CD14-positive monocyte (primary cell): ENCODE results near the gene BRPF1. TPM values are rescaled to one million over a fixed set of nuclear protein-coding genes. Genes with fewer than 3 reads are reported as not detected.

Experiments used
- DNase-seq, 3 donors: peaks; one replicate each; pipeline ENCODE4 v3.0.0-alpha.2; 2011 to 2022
- H2AFZ ChIP-seq: 2 replicates; pipeline ENCODE4 v1.6.0; 2012; ENCODE audit warnings: mild to moderate bottlenecking, low read depth, low read length, inconsistent platforms; ENCODE audit not compliant: insufficient read depth, poor library complexity, severe bottlenecking
- H3K27ac ChIP-seq, 2 donors: 1 replicate in 1 of 2; 2 replicates in 1 of 2; pipeline ENCODE4 v1.5.1; 2012 to 2013; ENCODE audit warnings: low read length in 2 of 2, control low read depth in 1 of 2, inconsistent platforms in 1 of 2, low read depth in 1 of 2, mild to moderate bottlenecking in 1 of 2
- H3K27me3 ChIP-seq, 2 donors: one replicate each; pipeline versions ENCODE4 v1.6.0 to v1.6.1; 2011 to 2013; ENCODE audit warnings: low read length in 2 of 2; ENCODE audit not compliant: control insufficient read depth in 2 of 2, insufficient read depth in 2 of 2
- H3K36me3 ChIP-seq, 2 donors: replicated peaks in 1 of 2; 1 replicate in 1 of 2; 2 replicates in 1 of 2; pipeline versions ENCODE4 v1.5.1 to v1.6.1; 2012 to 2013; ENCODE audit warnings: low read length in 2 of 2, control low read depth in 1 of 2, inconsistent platforms in 1 of 2, mild to moderate bottlenecking in 1 of 2; ENCODE audit not compliant: insufficient read depth in 2 of 2, control insufficient read depth in 1 of 2
- H3K4me1 ChIP-seq, 2 donors: 1 replicate in 1 of 2; 2 replicates in 1 of 2; pipeline versions ENCODE4 v1.5.1 to v1.6.1; 2012 to 2013; ENCODE audit warnings: low read length in 2 of 2, control low read depth in 1 of 2, inconsistent platforms in 1 of 2, mild to moderate bottlenecking in 1 of 2, moderate library complexity in 1 of 2; ENCODE audit not compliant: insufficient read depth in 2 of 2, control insufficient read depth in 1 of 2
- H3K4me2 ChIP-seq: replicated peaks from 2 replicates; pipeline ENCODE3; 2012; ENCODE audit warnings: low read length, moderate library complexity, mild to moderate bottlenecking; ENCODE audit not compliant: poor library complexity, severe bottlenecking; ENCODE audit errors: extremely low read depth
- H3K4me3 ChIP-seq, 3 experiments: fragments of 200-600 bp in 1 of 3; sonication (generic) in 1 of 3; replicated peaks in 1 of 3; 1 replicate in 2 of 3; 2 replicates in 1 of 3; pipeline ENCODE4 v1.5.1; 2011 to 2013; ENCODE audit warnings: low read length in 3 of 3, mild to moderate bottlenecking in 3 of 3, control low read depth in 2 of 3, low read depth in 2 of 3, inconsistent platforms in 1 of 3, moderate library complexity in 1 of 3
- H3K79me2 ChIP-seq: 2 replicates; pipeline ENCODE4 v1.6.0; 2012; ENCODE audit warnings: mild to moderate bottlenecking, control low read depth, inconsistent platforms, low read length, moderate library complexity; ENCODE audit not compliant: insufficient read depth
- H3K9ac ChIP-seq: 2 replicates; pipeline ENCODE4 v1.6.0; 2017; ENCODE audit warnings: low read length, mild to moderate bottlenecking; ENCODE audit not compliant: insufficient read depth, poor library complexity, severe bottlenecking
- H3K9me3 ChIP-seq, 2 donors: replicated peaks in 1 of 2; 1 replicate in 1 of 2; 2 replicates in 1 of 2; pipeline versions ENCODE4 v1.5.1 to v1.6.1; 2012 to 2013; ENCODE audit warnings: low read length in 2 of 2, control low read depth in 1 of 2; ENCODE audit not compliant: control insufficient read depth in 1 of 2, insufficient read depth in 1 of 2
- H4K20me1 ChIP-seq: 2 replicates; pipeline ENCODE4 v1.6.0; 2012; ENCODE audit warnings: mild to moderate bottlenecking, low read length, control low read depth, moderate library complexity; ENCODE audit not compliant: insufficient read depth
- H3K27ac Mint-ChIP-seq, 7 donors: one replicate each; pipeline ENCODE4 v1.8.0; 2020; ENCODE audit warnings: mild to moderate bottlenecking in 7 of 7, mixed read lengths in 7 of 7, moderate library complexity in 6 of 7, inconsistent platforms in 2 of 7
- H3K27me3 Mint-ChIP-seq, 3 donors: one replicate each; pipeline ENCODE4 v1.8.0; 2021 to 2022; ENCODE audit warnings: low read depth in 3 of 3, mild to moderate bottlenecking in 3 of 3, mixed read lengths in 3 of 3, moderate library complexity in 3 of 3, inconsistent platforms in 1 of 3
- H3K36me3 Mint-ChIP-seq, 2 donors: one replicate each; pipeline ENCODE4 v1.8.0; 2020; ENCODE audit warnings: mixed read lengths in 2 of 2, inconsistent platforms in 1 of 2, mild to moderate bottlenecking in 1 of 2
- H3K4me1 Mint-ChIP-seq: one replicate; pipeline ENCODE4 v1.8.0; 2020; ENCODE audit warnings: mild to moderate bottlenecking, mixed read lengths
- H3K4me3 Mint-ChIP-seq, 2 donors: one replicate each; pipeline ENCODE4 v1.8.0; 2020; ENCODE audit warnings: mild to moderate bottlenecking in 2 of 2, mixed read lengths in 2 of 2, moderate library complexity in 1 of 2
- H3K9me3 Mint-ChIP-seq, 7 donors: one replicate each; pipeline ENCODE4 v1.8.0; 2020 to 2022; ENCODE audit warnings: mixed read lengths in 7 of 7, mild to moderate bottlenecking in 6 of 7, moderate library complexity in 6 of 7, inconsistent platforms in 2 of 7
- CTCF ChIP-seq: fragments of 200-600 bp; IDR thresholded peaks from one replicate; pipeline ENCODE4 v1.8.0; 2022; ENCODE audit warnings: antibody characterized with exemption, mild to moderate bottlenecking
- WGBS: methylation state at CpG from one replicate; pipeline ENCODE4 v1.1.5; 2013; ENCODE audit warnings: missing lambda C conversion rate; ENCODE audit not compliant: insufficient coverage; 5-methylcytosine and 5-hydroxymethylcytosine counted together
- intact Hi-C, 2 donors: fragments of 100-400 bp; cut with micrococcal nuclease; formaldehyde crosslinking; loops; one replicate each; pipeline versions ENCODE4 v1.15.0 to v1.15.1; 2023
- polyA plus RNA-seq, 3 donors: library from polyadenylated mRNA; depleted of rRNA in 1 of 3; unstranded in 2 of 3; stranded (reverse) in 1 of 3; fragments of 300-500 nt in 2 of 3; fragments of >200 nt in 1 of 3; fragmentation: Illumina TruSeq in 2 of 3; gene quantifications; 1 replicate in 2 of 3; 2 replicates in 1 of 3; pipeline ENCODE4 v1.2.3, GENCODE V29; 2012 to 2021

Gene BRPF1
- polyA plus RNA-seq, 3 donors: 5.1 to 22.5 (median 10.4) TPM

DNA sequence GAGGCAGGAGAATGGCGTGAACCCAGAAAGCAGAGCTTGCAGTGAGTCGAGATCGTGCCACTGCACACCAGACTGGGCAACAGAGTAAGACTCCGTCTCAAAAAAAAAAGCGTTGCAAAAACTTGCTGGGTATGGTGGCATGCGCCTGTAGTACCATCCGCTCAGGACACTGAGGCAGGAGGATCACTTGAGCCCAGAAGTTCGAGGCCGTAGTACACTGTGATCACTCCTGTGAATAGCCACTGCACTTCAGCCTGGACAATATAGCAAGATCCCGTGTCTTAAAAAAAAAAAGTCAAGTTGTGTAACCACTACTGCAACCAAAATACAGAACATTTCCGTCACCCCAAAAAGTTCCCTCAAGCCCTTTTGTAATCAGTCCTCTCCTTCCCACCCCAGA, 62.9 kb downstream of the BRPF1 start:
- Histone ChIP-seq H3K9ac (no peak overlapping the region), H3K79me2 (peaks cover 95% of the 10 kb centered on the region), H3K4me2 (peak overlapping the region; percentile 86), H3K4me3 (peak overlapping the region in 1 of 3 experiments; percentile 96), H3K27me3 (no peaks in the 10 kb centered on the region), H2AFZ (no peak overlapping the region), H3K36me3 (peaks cover 37 to 56% of the 10 kb centered on the region in 2 donors), H4K20me1 (peaks cover 62% of the 10 kb centered on the region), H3K9me3 (no peaks in the 10 kb centered on the region), H3K27ac (peak overlapping the region; percentile 1 to 97), H3K4me1 (peaks cover 39 to 42% of the 10 kb centered on the region in 2 donors)
- intact Hi-C loops: loop anchor here (5.0 to 10.0 kb wide), 5 partner anchors 48 to 150 kb away; partner anchors contain the start of genes MTMR14 (in 2 of the 2), RPUSD3 (in 2 of the 2) and BRPF1 (in 1 of the 2)
- peaks cover 0 to 3% (median 0%) of the 10 kb centered on the region in 7 donors for H3K9me3 Mint-ChIP-seq
- peaks cover 35% of the 10 kb centered on the region for H3K4me1 Mint-ChIP-seq
- TF ChIP-seq CTCF: no peak
- peak overlapping the region; percentile 55 to 100 (median 97) for H3K27ac Mint-ChIP-seq
- DNase-seq: no peak
- peaks cover 0 to 1% (median 0%) of the 10 kb centered on the region in 3 donors for H3K27me3 Mint-ChIP-seq
- 93% methylated on average over 10 of the region's 11 CpGs for WGBS
- H3K36me3 Mint-ChIP-seq: peaks cover 31 to 58% of the 10 kb centered on the region in 2 donors
- H3K4me3 Mint-ChIP-seq: peak overlapping the region; percentile 39 to 99

DNA sequence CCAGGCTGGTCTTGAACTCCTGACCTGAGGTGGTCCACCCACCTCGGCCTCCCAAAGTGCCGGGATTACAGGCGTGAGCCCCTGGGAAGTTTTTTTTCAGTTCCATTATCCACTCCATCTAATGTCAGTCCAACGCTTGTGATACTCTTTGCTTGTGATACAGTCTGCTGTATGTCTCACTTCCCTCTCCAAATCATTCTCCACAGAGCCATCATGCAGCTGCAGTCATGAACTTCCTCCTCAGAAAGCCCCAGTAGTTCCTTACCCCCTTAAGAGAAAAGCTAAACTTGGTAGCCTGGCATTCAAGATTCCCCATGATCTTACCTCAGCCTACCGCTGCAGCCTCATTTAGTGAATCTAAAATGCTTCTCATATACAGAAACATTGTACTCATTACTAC, 63.7 kb downstream of the BRPF1 start:
- Histone ChIP-seq H3K9ac (no peak overlapping the region), H3K27me3 (no peaks in the 10 kb centered on the region), H3K4me3 (peak overlapping the region in 1 of 3 experiments; percentile 9), H3K4me2 (peak overlapping the region; percentile 86), H2AFZ (no peak overlapping the region), H3K27ac (peak overlapping the region; percentile 50 to 97), H4K20me1 (peaks cover 70% of the 10 kb centered on the region), H3K9me3 (no peaks in the 10 kb centered on the region), H3K4me1 (peaks cover 39 to 42% of the 10 kb centered on the region in 2 donors), H3K79me2 (peaks cover 95% of the 10 kb centered on the region), H3K36me3 (peaks cover 37 to 56% of the 10 kb centered on the region in 2 donors)
- no peak for TF ChIP-seq CTCF
- WGBS: 0% methylated on average over 1 of the region's 5 CpGs
- peaks cover 0 to 1% (median 0%) of the 10 kb centered on the region in 3 donors for H3K27me3 Mint-ChIP-seq
- intact Hi-C loops: loop anchor here in 1 of 2 donors (10.0 kb wide), 2 partner anchors 50 to 150 kb away; partner anchors contain the start of genes MTMR14 and RPUSD3
- peaks cover 35% of the 10 kb centered on the region for H3K4me1 Mint-ChIP-seq
- H3K36me3 Mint-ChIP-seq: peaks cover 31 to 58% of the 10 kb centered on the region in 2 donors
- H3K4me3 Mint-ChIP-seq: peak overlapping the region; percentile 57 to 99
- peaks cover 0 to 3% (median 0%) of the 10 kb centered on the region in 7 donors for H3K9me3 Mint-ChIP-seq
- peak overlapping the region; percentile 55 to 100 (median 97) for H3K27ac Mint-ChIP-seq
- DNase-seq: peak; percentile 36 to 77 (median 42)
